GM18520 (cell line): ENCODE measurements around the gene TOM1L1.

Experiments
- ATAC-seq: cut with Tn5 transposase; IDR thresholded peaks from one replicate; pipeline ENCODE4 v1.9.1; 2021; ENCODE audit not compliant: unreplicated experiment

Gene TOM1L1

GRCh38 chr17:54985476-54985875 lies 84.8 kb downstream of the TOM1L1 start:
- no peak for ATAC-seq

GRCh38 chr17:54990118-54990517 lies 89.5 kb downstream of the TOM1L1 start:
- ATAC-seq = no peak

- no peak for ATAC-seq
Observed at GRCh38 chr17:54991567-54991966, 90.9 kb downstream of the TOM1L1 start.

- peak; percentile 45 for ATAC-seq
Observed at GRCh38 chr17:54992797-54993639, 92.4 kb downstream of the TOM1L1 start.

GRCh38 chr17:54996441-54996840 lies 95.8 kb downstream of the TOM1L1 start:
- no peak for ATAC-seq

- no peak for ATAC-seq
Observed at GRCh38 chr17:55002458-55002857, 101.8 kb downstream of the TOM1L1 start.

GRCh38 chr17:55004484-55004883 lies 103.8 kb downstream of the TOM1L1 start:
- ATAC-seq = no peak

GRCh38 chr17:55005520-55005919 lies 104.9 kb downstream of the TOM1L1 start:
- ATAC-seq = no peak
